Stimulated activated CD8-positive, alpha-beta memory T cell treated with anti-CD3 and anti-CD28 coated beads, Interleukin-15, amount 100 ng/mL, for 4 hours (primary cell): ENCODE measurements around the gene MRPL34.

ENCODE experiments used
- DNase-seq, 2 donors: peaks; one replicate each; pipeline ENCODE4 v3.0.0-alpha.2; 2020; ENCODE audit warnings: low read depth in 2 of 2

Gene MRPL34

DNA sequence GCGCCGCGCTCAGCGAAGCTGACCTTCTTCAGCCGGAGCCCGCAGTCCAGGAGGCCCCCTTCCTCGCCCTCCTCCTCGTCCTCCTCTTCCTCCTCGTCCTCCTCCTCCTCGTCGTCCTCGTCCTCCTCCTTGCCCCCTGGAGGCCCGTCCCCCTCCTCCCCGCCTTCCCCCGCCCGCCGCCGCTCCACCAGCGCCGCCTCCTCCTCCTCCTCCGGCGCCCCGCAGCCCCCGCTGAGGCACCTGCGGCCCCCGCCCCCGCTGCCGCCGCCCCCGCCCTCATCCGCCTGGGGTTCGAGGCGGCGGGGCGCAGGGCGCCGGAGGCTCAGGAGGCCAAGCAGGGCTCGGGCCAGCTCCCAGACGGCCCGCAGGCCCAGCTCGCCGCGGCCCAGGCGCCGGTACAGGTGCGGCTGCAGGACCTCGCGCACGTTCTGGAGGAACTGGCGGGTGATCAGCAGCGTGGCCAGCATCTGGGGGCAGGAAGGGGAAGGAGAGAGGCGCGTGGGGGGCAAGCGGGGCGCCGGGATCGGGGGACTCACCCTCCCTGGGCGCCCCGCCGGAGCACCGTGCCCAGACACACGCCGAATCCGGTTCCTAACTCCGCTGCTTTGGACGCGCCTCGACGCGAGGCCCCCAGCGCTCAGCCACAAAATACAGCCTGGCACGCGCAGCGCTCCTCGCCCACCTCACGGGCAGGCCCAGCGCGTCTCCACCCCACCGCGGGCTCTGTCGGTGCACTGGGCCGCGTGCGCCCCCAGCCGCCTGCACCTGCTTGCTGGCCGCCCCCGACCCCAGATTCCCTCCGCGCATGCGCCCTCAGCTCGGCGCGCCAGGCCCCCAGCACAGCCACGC lies 23.1 kb downstream of the MRPL34 start:
- DNase-seq = peak in 1 of 2 donors; percentile 27

DNA sequence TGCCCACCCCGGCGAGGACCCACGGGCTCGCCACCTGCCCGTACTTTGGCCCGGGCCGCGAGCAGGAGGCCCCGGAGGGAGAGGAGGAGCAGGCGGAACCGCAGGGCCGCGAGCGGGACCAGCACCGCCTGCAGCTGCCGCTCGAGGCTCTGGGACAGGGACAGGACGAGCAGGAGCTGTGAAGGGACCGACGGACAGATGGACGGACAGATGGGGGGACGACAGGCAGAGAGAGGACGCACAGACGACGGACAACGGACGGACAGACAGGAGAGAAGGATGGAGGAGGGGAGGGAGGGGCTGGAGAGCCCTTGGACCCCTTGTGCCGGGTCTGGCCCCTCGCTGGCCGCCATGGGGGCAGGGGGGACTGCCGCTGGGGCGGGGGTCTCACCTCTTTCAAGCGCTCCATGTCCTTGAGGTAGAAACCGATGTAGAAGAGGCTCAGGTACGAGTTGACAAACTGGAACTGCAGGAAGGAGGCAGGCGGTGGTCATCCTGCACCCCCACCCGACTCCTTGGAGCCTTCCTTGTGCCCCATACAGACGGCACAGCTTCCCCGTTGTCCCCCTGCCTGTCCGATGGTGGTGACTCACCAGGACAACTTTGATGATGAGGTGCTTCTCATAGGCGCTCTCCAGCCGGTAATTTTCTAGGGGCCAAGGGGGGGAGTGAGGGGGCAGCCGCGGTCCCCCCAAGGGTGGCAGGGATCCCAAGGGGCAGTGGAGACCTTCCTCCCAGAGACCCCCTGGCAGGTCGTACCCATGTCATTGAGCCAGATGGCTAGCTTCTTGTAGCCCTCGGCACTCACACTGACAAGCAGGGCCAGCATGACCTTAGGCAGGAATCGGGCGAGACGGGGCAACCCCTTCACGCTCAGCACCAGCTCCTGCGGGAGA lies 23.9 kb downstream of the MRPL34 start:
- DNase-seq = no peak

DNA sequence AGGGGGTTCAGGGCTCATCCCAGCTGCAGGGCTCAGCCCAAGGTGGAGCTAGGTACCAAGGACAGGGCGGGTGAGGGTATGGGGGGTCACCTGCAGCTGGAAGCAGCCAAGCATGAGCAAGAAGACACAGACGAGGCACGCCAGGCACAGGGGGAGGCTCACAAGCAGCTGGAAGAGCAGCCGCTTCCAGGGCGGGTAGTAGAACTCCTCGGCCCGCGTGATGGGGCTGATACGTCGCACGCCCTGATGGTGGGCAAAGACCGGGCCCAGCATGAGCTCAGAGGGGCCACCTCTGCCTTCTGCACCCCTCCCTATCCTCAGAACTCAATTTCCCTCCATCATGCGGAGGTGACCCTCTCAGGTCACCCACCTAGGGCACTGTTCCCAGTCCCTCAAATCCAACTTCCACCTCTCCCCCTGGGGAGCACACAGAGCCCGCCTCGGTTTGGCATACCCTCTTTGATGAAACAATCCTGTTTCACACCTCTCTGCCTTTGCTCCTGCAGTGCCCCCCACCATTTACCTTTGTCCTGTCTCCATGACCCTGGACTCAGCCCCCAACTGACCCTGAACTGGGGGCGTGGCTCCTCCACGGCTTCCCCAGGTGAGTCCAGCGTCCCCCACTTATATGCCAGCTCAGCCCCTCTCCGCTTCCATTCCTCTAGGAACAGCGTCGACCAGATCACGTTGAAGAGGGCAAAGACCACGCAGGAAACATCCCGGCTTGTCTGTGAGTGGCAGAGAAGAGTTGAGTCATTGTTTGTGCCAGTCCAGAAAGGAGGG lies 24.8 kb downstream of the MRPL34 start:
- DNase-seq = no peak

DNA sequence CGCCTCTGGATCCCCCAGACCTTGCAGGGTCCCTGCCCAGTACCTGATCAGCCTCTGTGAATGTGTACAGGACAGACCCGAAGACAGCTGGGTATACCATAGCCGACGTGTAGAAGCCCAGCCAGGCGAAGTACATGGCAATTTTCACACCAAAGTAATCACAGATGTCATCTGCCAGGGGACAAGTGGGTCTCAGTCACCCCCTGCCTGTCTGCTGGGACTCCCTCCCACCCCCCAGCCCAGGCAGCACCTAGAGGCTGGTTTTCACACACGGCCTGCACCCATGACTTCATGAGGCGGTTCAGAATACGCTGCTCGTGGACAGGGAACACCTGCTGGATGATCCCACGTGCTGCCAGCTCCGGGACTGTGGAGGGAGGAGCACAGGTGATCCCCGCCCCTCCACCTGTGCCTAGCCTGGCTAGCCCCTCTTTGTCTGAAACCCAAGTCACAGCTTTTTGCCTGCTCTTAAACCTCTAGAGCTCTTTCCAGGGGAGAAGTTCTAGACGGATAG lies 25.4 kb downstream of the MRPL34 start:
- DNase-seq = no peak

DNA sequence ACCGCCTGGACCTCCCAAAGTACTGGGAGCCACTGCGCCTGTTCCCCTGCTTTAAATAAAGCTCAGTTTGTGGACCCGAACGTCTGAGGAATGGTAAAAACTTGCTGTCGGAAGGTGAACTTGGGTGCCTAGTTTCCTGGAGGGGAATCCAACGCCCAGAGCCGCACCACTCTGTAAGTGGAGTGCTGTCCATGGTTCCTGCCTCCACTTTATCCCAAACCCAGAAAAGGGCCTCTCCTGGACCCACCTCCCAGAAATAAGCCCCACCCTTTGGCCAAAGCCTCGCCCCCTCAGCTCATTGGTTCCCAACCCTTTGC lies 26.6 kb downstream of the MRPL34 start:
- no peak for DNase-seq

DNA sequence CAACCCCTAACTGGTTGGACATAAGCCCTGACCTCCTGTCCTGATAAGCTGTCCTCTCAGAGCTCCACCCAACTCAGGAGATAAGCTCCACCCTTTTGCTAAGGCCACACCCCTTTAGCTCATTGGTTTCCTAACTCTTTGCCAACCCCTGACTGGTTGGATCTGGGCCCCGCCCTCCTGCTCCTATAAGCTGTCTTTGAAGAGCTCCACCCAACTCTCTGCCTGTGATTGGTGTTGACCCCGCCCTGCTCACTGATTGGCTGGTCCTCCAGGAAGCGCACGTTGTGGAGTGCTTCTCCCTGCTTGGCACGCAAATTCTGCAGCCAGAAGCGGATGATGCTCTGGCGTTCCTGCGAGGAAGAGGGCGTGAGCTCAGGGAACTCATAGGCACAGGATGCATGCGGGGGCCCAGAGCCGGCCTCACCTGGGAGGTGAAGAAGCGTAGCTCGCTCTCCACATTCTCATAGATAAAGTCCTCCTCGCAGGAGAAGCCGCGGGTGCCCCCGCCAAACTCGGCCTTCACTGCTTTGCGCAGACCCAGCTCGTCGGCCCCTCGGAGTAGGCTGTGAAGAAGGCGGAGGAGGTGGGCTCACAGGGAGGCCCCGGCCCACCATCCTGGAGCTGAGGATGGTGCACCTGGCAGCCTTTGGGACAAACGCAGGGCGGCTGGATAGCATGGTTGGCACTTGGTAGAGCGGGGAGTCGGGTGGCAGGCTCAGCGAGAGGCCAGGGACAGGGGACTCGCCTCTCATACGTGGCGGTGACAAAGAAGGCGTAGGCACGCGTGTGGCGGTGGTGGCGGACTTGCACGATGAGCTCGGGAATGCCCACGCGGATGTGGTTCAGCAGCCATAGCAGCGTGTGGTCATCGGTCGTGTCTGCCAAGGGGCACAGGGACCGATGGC lies 27.3 kb downstream of the MRPL34 start:
- no peak for DNase-seq

DNA sequence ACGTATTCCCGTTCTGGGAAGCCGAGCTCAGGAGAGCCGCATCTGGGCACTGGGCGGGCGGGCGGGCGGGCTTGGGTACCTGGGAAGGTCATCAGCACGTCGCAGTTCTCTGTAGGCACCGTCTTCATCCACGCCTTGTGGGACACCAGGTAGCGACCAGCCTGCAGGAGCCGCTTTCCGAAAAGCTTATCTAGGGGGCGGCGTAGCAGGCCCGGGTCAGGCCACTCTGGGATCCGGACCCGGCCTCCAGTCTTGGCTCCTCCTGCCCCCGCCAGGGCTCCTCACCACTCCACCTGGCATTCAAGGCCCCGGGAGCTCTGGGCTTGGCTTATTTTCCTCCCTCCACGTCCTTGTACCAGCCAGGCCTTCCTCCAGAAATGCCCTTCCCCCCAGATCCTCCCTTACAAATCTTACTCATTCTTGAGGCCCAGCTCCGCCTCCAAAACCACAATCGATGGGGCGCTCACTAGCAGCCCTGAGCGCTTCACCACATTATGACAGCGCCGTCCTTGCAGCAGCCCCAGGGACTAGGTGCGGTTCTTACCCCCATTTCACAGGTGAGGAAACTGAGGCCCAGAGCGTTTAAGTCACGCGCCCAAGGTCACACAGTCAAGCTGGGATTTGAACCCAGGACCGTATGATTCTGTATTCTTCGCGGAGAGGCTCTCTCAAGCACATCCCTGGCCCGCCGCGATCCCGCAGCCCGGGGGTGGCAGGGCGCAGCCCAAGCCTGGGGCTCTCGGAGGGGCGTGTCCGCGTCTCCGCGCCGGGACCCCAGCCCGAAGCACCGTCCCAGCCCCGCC lies 28.1 kb downstream of the MRPL34 start:
- DNase-seq = peak; percentile 49 to 69

DNA sequence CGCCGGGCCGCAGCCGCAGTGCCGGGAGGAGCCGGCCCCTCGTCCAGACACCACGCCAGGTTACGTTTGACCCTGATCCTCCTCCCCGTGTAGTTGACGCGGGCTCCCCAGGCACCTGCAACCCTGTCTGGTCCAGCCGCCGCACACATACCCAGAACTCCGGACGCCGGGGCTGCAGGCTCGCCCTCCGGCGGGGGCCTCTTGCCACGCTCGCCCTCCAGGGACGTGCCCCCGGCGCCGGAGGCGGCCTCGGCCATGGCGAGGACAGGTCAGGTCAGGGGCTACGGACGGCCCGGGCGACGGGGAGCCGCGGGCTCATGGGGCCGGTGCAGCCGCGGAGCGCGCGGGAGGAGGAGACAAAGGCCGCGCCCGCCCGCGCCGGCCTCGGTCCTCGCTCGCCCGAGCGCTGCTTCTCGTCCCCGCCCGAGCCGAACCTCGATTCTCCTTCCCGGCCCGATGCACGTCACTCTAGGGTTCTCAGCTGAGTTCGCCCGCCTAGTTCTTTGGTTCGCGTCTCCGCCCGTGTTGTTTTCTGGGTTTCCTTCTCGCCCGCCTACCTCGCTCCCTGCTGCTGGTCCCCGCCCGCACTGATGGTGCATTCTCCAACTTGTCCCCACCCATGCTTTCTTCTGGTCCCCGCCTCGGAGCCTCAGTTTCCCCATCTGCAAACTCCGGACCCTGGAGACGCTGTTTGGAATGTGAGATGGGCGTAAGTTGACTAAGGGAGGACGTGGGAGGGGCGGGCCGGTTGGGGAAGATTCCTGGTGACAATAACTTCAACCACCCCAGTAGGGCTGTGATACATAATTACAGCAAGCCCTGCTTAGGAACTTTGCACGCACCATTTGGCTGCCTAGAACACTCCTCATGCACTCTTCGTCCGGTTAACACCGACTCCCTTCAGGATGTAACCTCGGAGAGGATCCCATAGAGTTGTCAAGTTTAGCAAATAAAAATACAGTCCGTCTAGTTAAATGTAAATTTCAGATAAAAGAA lies 29.0 kb downstream of the MRPL34 start, which contains the start of gene ANO8:
Gene ANO8, minus strand, starts transcription at position 442 of the 996 bp plus-strand sequence. Its CDS starts 185 bp downstream, at position 257.
- DNase-seq = peak; percentile 88 to 90

DNA sequence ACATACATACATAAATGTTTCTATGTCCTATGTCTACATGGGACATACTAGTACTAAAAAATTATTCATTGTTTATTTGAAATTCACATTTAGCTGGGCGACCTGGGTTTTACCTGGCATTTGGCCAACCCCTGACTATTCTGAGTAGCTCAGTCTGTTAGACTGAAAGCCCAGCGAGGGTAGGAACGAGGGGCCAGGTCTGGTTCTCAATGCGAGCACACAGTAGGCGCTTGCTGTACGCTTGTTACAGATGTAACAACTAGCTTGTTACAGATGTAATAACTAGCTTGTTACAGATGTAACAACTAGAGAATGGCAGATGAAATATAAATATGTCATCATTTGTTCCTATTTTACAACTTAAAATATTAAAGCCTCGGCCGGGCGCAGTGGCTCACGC lies 29.9 kb downstream of the MRPL34 start:
- no peak for DNase-seq

DNA sequence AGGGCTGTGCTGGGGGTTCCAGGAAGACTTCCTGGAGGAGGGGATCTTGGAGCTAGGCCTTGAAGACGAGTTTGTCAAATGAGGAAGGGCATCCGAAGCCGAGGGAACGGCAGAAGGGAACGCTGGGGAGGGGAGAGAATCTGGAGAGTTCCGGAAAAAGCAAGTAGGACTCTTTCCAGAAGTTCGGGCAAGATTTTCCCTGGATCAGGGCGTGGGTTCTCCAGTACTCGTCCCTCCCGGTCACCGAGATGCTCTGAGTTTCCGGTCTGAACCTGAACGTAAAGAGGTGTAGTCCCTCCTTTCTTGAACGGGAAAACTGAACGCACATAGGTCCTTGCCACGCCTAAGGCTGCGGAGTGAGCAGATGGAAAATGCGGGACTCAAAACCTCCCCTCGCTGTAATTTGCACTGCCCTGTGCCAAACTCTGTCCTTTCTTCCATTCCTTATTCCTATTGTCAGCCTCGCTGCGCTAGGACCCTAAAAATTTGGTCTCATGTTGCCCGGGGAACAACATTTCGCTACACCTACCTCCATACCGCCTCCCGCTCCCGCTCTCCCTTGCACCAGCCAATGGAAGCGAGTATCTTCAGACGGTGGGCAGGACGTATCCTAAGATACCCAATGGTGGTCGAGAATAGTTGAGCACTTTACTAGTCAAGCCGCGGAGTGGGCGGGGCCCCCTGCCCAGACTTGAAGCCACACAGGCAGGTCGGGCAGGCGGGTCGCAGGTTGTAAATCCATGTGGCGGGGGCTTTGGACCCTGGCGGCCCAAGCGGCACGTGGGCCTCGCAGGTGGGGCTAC lies 31.4 kb downstream of the MRPL34 start, which contains the start of gene GTPBP3:
Gene GTPBP3, plus strand, starts transcription at position 682 of the 803 bp plus-strand sequence. Its CDS starts 59 bp downstream, at position 741.
- peak; percentile 91 to 96 for DNase-seq

DNA sequence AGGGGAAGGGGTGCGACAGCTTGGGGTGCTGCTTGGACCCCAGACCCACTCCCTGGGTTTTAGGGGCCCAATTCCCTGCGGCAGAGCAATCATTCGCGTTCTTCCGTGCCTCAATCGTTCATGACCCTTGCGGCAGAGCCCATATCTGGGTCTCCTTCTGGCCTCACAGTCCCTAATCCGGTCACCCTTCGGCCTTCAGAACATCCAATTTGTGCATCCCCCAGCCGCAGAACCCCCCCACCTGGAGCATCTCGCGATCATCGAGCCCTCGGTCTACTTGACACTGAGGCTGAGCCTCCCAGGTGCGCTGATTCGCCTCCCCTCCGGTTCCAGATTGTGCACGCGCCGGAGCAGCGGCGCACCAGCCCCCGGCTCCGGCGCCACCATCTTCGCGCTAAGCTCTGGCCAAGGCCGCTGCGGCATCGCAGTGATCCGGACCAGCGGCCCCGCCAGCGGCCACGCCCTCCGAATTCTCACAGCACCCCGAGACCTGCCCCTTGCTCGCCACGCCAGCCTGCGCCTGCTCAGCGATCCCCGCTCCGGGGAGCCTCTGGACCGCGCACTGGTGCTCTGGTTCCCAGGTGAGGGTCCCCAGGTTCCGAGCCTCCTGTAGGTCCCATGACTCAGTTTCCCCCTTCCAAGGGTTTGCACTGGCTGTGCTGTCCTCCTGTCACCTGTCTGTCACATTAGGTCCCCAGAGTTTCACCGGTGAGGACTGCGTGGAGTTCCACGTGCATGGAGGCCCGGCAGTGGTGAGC lies 32.2 kb downstream of the MRPL34 start:
- DNase-seq = peak in 1 of 2 donors; percentile 11

DNA sequence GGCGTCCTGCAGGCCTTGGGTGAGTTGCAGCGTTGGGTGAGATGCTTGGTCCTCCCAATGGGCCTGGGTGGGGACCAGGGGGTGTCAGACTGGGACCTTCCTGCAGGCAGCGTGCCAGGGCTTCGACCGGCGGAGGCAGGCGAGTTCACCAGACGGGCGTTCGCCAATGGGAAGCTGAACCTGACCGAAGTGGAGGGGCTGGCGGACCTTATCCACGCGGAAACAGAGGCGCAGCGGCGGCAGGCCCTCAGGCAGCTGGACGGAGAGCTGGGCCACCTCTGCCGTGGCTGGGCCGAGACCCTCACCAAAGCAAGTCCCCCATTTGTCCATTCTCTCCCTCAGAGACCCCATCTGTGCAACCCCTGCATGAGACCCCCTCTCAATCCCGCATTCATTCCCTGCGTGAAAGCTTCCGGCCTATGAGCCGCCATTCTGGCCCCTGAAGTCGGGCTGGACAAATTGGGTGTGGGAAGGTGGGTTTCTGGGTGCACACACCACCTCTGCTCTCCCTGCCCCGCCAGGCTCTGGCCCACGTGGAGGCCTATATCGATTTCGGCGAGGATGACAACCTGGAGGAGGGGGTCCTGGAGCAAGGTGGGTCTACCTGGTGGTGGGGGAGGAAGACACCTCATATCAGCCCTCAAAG lies 32.9 kb downstream of the MRPL34 start:
- DNase-seq = no peak

DNA sequence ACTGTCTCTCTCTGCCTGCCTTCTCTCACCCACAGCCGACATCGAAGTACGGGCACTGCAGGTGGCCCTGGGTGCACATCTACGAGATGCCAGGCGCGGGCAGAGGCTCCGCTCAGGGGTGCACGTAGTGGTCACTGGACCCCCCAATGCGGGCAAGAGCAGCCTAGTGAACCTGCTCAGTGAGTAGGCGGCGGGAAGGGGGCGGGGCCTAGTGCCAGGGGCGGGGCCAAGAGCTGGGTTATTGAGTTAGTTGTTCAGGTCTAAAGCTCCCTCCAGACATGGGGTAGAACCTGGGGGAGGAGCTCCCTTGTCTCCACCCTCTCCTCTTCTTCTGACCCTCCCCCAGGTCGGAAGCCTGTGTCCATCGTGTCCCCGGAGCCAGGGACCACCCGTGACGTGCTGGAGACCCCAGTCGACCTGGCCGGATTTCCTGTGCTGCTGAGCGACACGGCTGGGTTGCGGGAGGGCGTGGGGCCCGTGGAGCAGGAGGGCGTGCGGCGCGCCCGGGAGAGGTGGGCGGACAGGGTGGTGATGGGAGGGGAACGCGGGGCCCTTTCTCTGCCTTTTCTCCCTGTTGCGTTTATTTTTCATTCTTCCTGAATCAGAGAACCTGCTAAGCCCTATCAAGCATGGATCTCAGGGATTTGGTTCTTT lies 33.5 kb downstream of the MRPL34 start:
- no peak for DNase-seq

DNA sequence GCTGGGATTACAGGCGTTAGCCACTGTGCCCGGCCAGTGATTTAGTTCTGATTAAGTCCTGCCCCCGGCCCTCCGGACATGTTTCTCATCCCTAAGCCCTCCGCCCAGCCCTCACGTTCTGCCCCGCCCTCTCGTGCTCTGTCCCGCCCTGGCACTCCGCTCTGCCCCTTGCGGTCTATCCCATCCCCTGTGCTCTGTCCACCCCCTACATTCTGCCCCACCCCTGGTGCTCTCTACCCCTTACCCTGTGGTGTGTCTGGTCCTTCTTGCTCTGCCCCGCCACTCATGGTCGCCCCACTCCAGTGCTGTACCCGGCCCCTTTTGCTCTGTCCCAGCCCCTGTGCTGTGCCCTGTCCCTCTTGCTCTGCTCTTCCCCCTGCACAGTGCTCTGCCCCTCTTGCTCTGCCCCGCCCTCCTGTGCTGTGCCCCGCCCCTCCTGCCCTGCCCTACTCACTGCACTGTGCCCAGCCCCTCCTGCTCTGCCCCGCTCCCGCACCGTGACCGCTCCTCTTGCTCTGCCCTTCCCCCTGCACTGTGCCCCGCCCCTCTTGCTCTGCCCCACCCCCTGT lies 34.7 kb downstream of the MRPL34 start:
- no peak for DNase-seq

DNA sequence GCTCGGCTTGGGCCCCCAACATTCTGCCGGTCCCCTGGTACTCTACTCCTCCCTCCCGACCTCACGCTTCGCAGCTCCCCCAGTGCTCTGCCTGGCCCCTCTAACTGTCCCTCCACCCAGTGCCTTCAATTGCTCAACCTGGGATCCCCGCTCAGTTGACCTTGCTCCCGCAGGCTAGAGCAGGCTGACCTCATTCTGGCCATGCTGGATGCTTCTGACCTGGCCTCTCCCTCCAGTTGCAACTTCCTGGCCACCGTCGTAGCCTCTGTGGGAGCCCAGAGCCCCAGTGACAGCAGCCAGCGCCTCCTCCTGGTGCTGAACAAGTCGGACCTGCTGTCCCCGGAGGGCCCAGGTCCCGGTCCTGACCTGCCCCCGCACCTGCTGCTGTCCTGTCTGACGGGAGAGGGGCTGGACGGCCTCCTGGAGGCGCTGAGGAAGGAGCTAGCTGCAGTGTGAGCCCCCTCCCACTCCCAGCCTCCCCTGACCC lies 35.2 kb downstream of the MRPL34 start:
- DNase-seq = no peak
